ENCODE results near the gene MYLK2.

DNA sequence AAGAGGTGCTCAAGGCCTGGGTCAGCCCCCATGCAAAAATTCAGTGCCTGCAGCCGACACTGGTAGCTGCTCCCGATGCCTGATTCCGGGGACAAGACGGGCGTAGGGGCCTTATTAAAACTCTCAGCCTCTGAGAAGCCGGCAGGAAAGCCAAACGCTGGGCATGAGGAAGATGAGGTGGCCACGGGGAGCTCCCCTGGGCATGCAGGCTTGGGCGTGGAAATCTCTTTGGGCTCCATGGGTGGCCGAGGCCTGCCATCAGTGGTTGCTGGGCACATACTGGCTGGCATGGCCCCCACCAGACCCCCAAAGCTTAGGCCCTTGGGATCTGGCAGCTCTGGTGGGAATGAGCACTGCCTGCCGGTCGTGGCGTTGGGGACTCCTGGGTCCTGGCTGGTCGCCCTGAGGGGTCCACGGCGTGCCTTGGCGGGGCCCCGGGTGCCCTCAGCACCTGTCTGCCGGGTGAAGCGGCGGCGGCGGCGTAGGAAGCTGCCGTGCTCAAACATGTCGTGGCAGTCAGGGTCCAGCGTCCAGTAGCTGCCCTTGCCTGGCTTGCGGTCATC lies 25.7 kb downstream of the MYLK2 start:
- TF ChIP-seq, protein P1, sequence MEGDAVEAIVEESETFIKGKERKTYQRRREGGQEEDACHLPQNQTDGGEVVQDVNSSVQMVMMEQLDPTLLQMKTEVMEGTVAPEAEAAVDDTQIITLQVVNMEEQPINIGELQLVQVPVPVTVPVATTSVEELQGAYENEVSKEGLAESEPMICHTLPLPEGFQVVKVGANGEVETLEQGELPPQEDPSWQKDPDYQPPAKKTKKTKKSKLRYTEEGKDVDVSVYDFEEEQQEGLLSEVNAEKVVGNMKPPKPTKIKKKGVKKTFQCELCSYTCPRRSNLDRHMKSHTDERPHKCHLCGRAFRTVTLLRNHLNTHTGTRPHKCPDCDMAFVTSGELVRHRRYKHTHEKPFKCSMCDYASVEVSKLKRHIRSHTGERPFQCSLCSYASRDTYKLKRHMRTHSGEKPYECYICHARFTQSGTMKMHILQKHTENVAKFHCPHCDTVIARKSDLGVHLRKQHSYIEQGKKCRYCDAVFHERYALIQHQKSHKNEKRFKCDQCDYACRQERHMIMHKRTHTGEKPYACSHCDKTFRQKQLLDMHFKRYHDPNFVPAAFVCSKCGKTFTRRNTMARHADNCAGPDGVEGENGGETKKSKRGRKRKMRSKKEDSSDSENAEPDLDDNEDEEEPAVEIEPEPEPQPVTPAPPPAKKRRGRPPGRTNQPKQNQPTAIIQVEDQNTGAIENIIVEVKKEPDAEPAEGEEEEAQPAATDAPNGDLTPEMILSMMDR (IDR thresholded peaks at IDR 0.05): no peak
- no peak for TF ChIP-seq ZFX (IDR thresholded peaks at IDR 0.05; ENCODE audit: borderline replicate concordance)

All from 22Rv1 (cell line).